PC-3 (cell line): ENCODE measurements around the gene CCDC183.

Experiments
- EZH2 ChIP-seq: fragments of 300-600 bp; sonication (generic); IDR thresholded peaks from one replicate; pipeline ENCODE4 v1.6.1; 2017; ENCODE audit warnings: antibody characterized with exemption, mild to moderate bottlenecking, low read length; ENCODE audit not compliant: unreplicated experiment
- TF ChIP-seq, protein P1 (sequence below): fragments of 300-600 bp; sonication (generic); conservative IDR thresholded peaks from 2 replicates; pipeline ENCODE4 v1.5.1; 2017; ENCODE audit warnings: antibody characterized with exemption, low read depth, mild to moderate bottlenecking, low read length

DNA sequence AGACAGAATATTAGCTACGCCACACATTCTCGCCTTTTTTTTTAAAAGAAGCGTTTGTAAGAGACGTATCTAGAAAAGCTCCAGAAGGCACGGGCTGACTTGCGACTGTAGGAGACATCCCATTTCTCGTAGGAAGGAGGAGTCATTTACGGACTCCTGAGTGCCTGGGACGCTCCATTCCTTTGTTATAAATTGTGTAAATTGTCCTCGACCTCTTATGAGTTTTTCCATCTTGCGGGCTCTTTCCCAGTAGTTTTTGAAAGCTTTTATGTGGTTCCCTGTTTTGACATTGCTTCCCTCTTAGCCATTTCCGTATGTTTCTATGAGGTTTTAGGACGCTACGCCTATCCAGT, 12.6 kb downstream of the CCDC183 start:
- TF ChIP-seq, protein P1, sequence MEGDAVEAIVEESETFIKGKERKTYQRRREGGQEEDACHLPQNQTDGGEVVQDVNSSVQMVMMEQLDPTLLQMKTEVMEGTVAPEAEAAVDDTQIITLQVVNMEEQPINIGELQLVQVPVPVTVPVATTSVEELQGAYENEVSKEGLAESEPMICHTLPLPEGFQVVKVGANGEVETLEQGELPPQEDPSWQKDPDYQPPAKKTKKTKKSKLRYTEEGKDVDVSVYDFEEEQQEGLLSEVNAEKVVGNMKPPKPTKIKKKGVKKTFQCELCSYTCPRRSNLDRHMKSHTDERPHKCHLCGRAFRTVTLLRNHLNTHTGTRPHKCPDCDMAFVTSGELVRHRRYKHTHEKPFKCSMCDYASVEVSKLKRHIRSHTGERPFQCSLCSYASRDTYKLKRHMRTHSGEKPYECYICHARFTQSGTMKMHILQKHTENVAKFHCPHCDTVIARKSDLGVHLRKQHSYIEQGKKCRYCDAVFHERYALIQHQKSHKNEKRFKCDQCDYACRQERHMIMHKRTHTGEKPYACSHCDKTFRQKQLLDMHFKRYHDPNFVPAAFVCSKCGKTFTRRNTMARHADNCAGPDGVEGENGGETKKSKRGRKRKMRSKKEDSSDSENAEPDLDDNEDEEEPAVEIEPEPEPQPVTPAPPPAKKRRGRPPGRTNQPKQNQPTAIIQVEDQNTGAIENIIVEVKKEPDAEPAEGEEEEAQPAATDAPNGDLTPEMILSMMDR = no peak
- TF ChIP-seq EZH2 = no peak
